K562 (cell line): Measurements from ENCODE around the gene INSR.

Source experiments
- RBM15 ChIP-seq: fragments of 200-400 bp; formaldehyde crosslinking; IDR thresholded peaks from 2 replicates; pipeline ENCODE4 v1.6.1; 2018; ENCODE audit warnings: mild to moderate bottlenecking, low read length, moderate library complexity; ENCODE audit not compliant: insufficient read depth
- TCF7 ChIP-seq: sonication (generic); IDR thresholded peaks from 2 replicates; pipeline ENCODE4 v1.6.1; 2016; ENCODE audit warnings: antibody characterized with exemption, borderline replicate concordance
- ZNF354B ChIP-seq: fragments of 250-450 bp; sonication (Bioruptor Pico); IDR thresholded peaks from 2 replicates; pipeline ENCODE4 v1.4.0; 2020

- TF ChIP-seq TCF7 (no peak), RBM15 (no peak), ZNF354B (CRISPR knock-in tag) (no peak)
These were observed 51.5 kb downstream of the INSR start for GRCh38 chr19:7242601-7243258.
